ENCODE data around the gene AKAP7. TPM values are rescaled to one million over a fixed set of nuclear protein-coding genes. Genes with fewer than 3 reads are reported as not detected.
A peak's percentile ranks its signal among the peaks of the same experiment; 100 is the strongest.

The AKAP7 gene
- total RNA-seq, 1 donor from 2014 or later: 4.6 TPM

- Mint-ChIP-seq H3K36me3 (ENCODE audit: low read depth, unreplicated experiment) (peaks cover 11% of the 10 kb centered on the region), H3K27me3 (ENCODE audit: low read depth, unreplicated experiment) (no peaks in the 10 kb centered on the region), H3K27ac (ENCODE audit: unreplicated experiment) (no peak overlapping the region), H3K9me3 (ENCODE audit: unreplicated experiment) (peaks cover 16% of the 10 kb centered on the region), H3K4me1 (ENCODE audit: low read depth, unreplicated experiment) (no peaks in the 10 kb centered on the region), H3K4me3 (ENCODE audit: unreplicated experiment) (no peak overlapping the region)
- H3K27me3 ChIP-seq (ENCODE audit: insufficient read depth, low read length): no peaks in the 10 kb centered on the region
- no peaks in the 10 kb centered on the region for H3K36me3 ChIP-seq (ENCODE audit: insufficient read depth, low read length)
- H3K4me1 ChIP-seq (ENCODE audit: insufficient read depth, low read length): no peaks in the 10 kb centered on the region
- no peak overlapping the region for H3K27ac ChIP-seq (ENCODE audit: low read depth, low read length)
- H2AFZ ChIP-seq (ENCODE audit: low read depth, low read length): no peak overlapping the region
- H3K4me2 ChIP-seq (ENCODE audit: low read length): no peak overlapping the region
- no peak for TF ChIP-seq CTCF (IDR thresholded peaks at IDR 0.05; ENCODE audit: insufficient read depth, low read depth, low read length)
- no peak for TF ChIP-seq EZH2 (IDR thresholded peaks at IDR 0.05; ENCODE audit: insufficient read depth, low read length)
- DNase-seq (ENCODE audit: low read depth) (no peak), FAIRE-seq (no peak)
- H3K9me3 ChIP-seq (ENCODE audit: insufficient read depth, low read depth, low read length): no peaks in the 10 kb centered on the region
- H4K20me1 ChIP-seq (ENCODE audit: insufficient read depth, low read length): no peaks in the 10 kb centered on the region
- no peak overlapping the region for H3K9ac ChIP-seq (ENCODE audit: low read length)
- no peaks in the 10 kb centered on the region for H3K79me2 ChIP-seq (ENCODE audit: insufficient read depth, low read length)
- no peak overlapping the region for H3K4me3 ChIP-seq (ENCODE audit: insufficient read depth, low read depth, low read length)
Observed at GRCh38 chr6:131191590-131191989, 56.3 kb downstream of the AKAP7 start.

- Mint-ChIP-seq H3K27me3 (ENCODE audit: low read depth, unreplicated experiment) (no peaks in the 10 kb centered on the region), H3K9me3 (ENCODE audit: unreplicated experiment) (peaks cover 9% of the 10 kb centered on the region), H3K4me1 (ENCODE audit: low read depth, unreplicated experiment) (no peaks in the 10 kb centered on the region), H3K36me3 (ENCODE audit: low read depth, unreplicated experiment) (peaks cover 5% of the 10 kb centered on the region), H3K4me3 (ENCODE audit: unreplicated experiment) (no peak overlapping the region), H3K27ac (ENCODE audit: unreplicated experiment) (no peak overlapping the region)
- H3K27ac ChIP-seq (ENCODE audit: low read depth, low read length): no peak overlapping the region
- no peaks in the 10 kb centered on the region for H3K79me2 ChIP-seq (ENCODE audit: insufficient read depth, low read length)
- TF ChIP-seq EZH2 (IDR thresholded peaks at IDR 0.05; ENCODE audit: insufficient read depth, low read length): no peak
- no peak for TF ChIP-seq CTCF (IDR thresholded peaks at IDR 0.05; ENCODE audit: insufficient read depth, low read depth, low read length)
- H3K4me2 ChIP-seq (ENCODE audit: low read length): no peak overlapping the region
- H4K20me1 ChIP-seq (ENCODE audit: insufficient read depth, low read length): no peaks in the 10 kb centered on the region
- no peaks in the 10 kb centered on the region for H3K27me3 ChIP-seq (ENCODE audit: insufficient read depth, low read length)
- no peak for DNase-seq (ENCODE audit: low read depth)
- no peaks in the 10 kb centered on the region for H3K36me3 ChIP-seq (ENCODE audit: insufficient read depth, low read length)
- no peaks in the 10 kb centered on the region for H3K9me3 ChIP-seq (ENCODE audit: insufficient read depth, low read depth, low read length)
- no peak for FAIRE-seq
- H2AFZ ChIP-seq (ENCODE audit: low read depth, low read length): no peak overlapping the region
- H3K4me3 ChIP-seq (ENCODE audit: insufficient read depth, low read depth, low read length): no peak overlapping the region
- H3K9ac ChIP-seq (ENCODE audit: low read length): no peak overlapping the region
- no peaks in the 10 kb centered on the region for H3K4me1 ChIP-seq (ENCODE audit: insufficient read depth, low read length)
Observed at GRCh38 chr6:131197716-131198115, 62.4 kb downstream of the AKAP7 start.

GRCh38 chr6:131199568-131200272, 64.5 kb downstream of the AKAP7 start:
- Mint-ChIP-seq H3K27me3 (ENCODE audit: low read depth, unreplicated experiment) (no peaks in the 10 kb centered on the region), H3K4me3 (ENCODE audit: unreplicated experiment) (no peak overlapping the region), H3K4me1 (ENCODE audit: low read depth, unreplicated experiment) (no peaks in the 10 kb centered on the region), H3K9me3 (ENCODE audit: unreplicated experiment) (peaks cover under 1% of the 10 kb centered on the region), H3K36me3 (ENCODE audit: low read depth, unreplicated experiment) (peaks cover 4% of the 10 kb centered on the region), H3K27ac (ENCODE audit: unreplicated experiment) (no peak overlapping the region)
- no peak overlapping the region for H3K9ac ChIP-seq (ENCODE audit: low read length)
- H3K9me3 ChIP-seq (ENCODE audit: insufficient read depth, low read depth, low read length): no peaks in the 10 kb centered on the region
- no peak overlapping the region for H3K4me2 ChIP-seq (ENCODE audit: low read length)
- TF ChIP-seq EZH2 (IDR thresholded peaks at IDR 0.05; ENCODE audit: insufficient read depth, low read length) (no peak), CTCF (IDR thresholded peaks at IDR 0.05; ENCODE audit: insufficient read depth, low read depth, low read length) (peak; percentile 73)
- DNase-seq (ENCODE audit: low read depth): peak; percentile 49
- no peaks in the 10 kb centered on the region for H3K4me1 ChIP-seq (ENCODE audit: insufficient read depth, low read length)
- H3K27ac ChIP-seq (ENCODE audit: low read depth, low read length): no peak overlapping the region
- no peak overlapping the region for H3K4me3 ChIP-seq (ENCODE audit: insufficient read depth, low read depth, low read length)
- no peak overlapping the region for H2AFZ ChIP-seq (ENCODE audit: low read depth, low read length)
- H4K20me1 ChIP-seq (ENCODE audit: insufficient read depth, low read length): no peaks in the 10 kb centered on the region
- no peaks in the 10 kb centered on the region for H3K27me3 ChIP-seq (ENCODE audit: insufficient read depth, low read length)
- no peaks in the 10 kb centered on the region for H3K79me2 ChIP-seq (ENCODE audit: insufficient read depth, low read length)
- peak; percentile 81 for FAIRE-seq
- H3K36me3 ChIP-seq (ENCODE audit: insufficient read depth, low read length): no peaks in the 10 kb centered on the region
